ENCODE results near the gene SLC25A43.
"Not testable (repeated sequence)": the region's sequence is repeated elsewhere in the genome, so short reads cannot be mapped to it uniquely, and the experiment has no call there.

The SLC25A43 gene

DNA sequence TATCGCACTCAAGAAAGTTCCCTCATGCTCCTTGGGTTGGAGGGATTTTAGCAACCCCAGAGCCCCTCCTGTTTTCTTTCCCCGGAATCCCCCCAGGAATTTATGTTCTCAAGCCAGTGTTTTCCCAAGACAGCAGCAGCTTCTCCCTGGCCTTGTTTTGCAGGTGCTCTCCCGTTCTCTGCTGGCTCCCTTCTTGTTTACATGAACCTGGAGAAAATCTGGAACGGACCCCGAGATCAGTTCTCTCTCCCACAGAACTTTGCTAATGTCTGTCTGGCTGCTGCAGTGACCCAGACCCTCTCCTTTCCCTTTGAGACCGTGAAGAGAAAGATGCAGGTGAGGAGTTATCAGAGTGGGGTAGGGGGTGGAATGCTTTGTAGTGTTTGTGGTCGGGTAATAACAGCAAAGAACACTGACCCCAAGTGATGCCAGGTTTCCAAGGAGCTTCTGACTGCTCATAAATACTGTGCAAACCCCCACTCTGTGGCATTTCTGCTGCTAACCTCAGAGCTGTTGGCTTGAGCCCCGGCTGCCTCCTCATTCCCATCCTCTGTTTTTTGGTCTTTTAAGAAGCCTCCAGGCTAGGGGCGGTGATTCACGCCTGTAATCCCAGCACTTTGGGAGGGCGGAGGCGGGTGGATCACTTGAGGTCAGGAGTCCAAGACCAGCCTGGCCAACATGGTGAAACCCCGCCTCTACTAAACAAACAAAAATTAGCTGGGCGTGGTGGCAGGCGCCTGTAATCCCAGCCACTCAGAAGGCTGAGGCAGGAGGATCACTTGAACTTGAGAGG lies 11.1 kb downstream of the SLC25A43 start:
- peak; percentile 15 for DNase-seq

DNA sequence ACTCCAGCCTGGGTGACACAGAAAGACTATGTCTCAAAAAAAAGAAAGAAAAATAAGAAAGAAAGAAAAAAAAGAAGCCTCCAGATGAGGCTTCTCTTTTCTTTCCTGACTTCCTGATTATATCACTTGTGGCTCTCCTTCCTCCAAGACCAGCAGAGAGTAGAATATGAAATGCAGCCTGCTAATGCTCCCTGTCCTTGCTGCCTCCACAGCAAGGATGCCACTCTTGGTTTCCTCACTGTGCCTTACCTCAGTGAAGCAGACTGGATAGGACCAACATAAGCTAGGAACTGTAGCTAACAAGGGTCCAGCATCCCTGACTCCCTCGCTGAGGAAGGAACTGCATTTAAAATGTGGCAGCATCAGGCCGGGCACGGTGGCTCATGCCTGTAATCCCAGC lies 11.7 kb downstream of the SLC25A43 start:
- no peak for DNase-seq

GRCh38 chrX:119411959-119412358 lies 12.8 kb downstream of the SLC25A43 start:
- DNase-seq, result no peak

GRCh38 chrX:119417376-119417775 lies 18.2 kb downstream of the SLC25A43 start:
- DNase-seq, result no peak

- no peak for DNase-seq
Measured at GRCh38 chrX:119417842-119418241, 18.7 kb downstream of the SLC25A43 start.

DNA sequence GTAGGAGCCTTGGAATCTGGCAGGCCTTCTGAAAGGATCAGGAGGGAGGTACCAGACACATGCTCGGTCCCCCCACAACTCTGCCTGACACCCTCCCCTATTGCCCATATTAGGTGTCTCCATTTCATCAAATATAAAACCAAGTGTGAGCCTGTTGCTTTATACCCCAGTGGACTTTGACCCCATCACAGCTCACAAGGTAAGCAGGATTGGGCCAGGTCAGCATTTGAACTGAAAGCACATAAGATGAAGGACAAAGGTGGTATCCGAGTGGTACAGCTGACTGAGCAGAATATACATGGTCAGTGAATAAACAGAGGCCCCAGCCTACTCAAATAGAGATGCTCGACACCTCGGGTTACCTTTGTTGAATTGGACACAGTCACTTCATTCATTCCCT lies 20.0 kb downstream of the SLC25A43 start:
- no peak for DNase-seq

DNA sequence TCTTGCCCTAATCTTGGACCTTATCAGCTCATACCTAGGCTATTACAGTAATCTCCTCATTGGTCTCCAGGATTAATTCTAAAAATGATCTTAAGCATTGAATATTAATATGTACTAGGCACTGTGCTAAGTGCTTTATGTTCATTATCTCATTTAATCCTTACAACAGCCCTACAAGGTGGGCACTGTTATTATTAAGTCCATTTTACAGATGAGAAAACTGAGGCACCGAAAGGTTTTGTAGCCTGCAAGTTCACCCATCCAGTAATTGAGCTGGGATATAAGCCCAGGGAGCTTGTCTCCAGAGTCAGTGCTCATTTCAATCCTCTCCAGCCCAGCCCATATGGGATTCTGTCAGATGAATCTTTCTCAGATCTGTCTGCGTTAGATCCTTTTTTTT lies 20.8 kb downstream of the SLC25A43 start:
- no peak for DNase-seq

- no peak for DNase-seq
Measured at GRCh38 chrX:119421016-119421705, 22.0 kb downstream of the SLC25A43 start.

GRCh38 chrX:119423631-119424030 lies 24.5 kb downstream of the SLC25A43 start:
- no peak for DNase-seq

GRCh38 chrX:119424999-119425398 lies 25.9 kb downstream of the SLC25A43 start:
- no peak for DNase-seq

DNA sequence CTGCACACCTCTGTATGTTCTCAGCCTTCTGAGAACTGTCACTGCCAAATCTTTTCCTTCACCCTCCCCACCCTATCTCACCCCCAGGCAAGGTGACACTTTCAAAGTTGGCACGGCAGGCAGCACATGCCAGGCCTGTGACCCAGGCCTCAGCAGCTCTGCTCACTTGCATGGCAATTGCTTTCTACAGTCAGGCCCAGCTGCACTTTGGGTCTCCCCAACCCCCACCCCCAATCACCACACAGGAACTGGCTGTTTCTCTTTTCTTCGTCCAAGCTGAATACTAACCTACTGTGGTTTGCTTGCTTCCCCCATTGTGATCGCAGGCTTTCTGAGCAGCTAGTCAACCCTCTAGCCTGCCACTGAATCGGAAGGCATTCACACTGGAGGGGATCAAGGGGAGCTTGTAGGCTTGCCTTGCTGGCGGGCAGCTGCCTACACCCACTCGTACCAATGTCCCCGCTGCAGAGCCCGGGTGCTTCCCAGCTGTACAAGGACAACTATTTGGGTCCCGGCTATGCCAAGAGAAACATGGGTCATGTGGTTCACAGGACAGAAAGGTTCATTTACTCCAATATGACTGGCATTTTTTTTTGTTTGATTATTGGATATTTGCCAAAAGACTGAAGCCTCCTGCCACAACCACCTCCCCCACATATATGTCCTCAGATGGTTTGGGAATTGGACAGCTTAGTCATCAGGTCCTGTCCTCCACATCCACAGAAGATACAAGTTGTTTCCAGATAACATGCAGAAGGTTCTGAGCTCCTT lies 28.1 kb downstream of the SLC25A43 start:
- DNase-seq, result no peak

GRCh38 chrX:119427795-119428185 lies 28.7 kb downstream of the SLC25A43 start:
- no peak for DNase-seq

GRCh38 chrX:119429471-119429870 lies 30.3 kb downstream of the SLC25A43 start:
- no peak for DNase-seq

GRCh38 chrX:119441295-119441694 lies 42.2 kb downstream of the SLC25A43 start:
- DNase-seq, result not testable (repeated sequence)

DNA sequence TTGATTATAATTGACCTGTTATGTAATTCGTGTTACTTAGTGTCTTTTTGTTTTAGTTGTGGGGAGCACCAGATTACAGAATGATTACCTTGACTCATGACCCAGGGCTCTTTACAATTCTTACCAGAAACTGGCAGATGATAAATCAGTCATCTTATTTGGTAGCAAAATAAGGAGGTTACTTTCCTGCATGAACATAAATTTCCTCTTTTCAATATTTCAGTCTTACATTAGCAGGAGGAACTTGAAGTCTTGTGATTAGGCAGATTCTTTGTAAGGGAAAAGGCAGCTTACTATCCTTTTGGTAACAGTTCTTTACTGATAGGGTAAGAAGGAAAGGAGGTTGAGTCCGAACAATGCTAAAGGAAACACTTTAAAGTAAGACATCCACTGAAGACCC lies 43.1 kb downstream of the SLC25A43 start:
- no peak for DNase-seq

DNA sequence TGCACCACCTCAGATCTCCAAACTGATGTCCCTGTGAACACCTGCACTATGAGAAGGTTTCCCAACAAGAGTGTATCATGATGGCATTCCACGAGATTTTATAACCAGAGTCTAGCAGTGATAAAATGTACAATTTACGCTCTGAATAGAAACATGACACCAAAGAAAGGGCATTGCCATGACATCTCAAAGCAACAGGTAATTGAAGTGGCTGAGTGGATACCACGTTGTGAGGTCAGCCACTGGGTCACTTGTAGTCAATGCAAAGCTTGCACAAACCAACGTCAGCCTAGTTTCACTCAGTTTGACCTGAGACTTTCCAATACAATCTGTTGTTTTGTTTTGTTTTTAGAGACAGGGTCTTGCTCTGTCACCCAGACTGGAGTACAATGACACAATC lies 54.1 kb downstream of the SLC25A43 start:
- DNase-seq, result no peak

DNA sequence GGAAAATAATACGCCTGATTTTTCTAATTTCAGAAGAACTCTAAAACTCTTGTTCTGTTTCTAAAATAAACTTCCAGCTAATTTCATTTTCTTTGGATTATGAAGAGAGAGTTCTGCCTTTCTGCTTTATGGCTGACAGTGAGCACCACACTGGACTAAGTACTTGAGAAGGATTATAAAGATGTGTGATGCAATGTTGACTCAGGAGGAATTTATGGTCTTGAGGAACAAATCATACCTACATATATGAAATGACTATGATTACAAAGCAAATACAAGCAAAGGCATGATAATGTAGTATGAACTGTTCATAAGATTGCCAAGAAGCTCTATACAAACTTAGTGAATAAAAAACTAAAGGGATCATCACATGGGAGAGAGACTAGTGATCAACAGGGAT lies 56.1 kb downstream of the SLC25A43 start:
- no peak for DNase-seq

GRCh38 chrX:119459181-119459580 lies 60.0 kb downstream of the SLC25A43 start:
- no peak for DNase-seq

DNA sequence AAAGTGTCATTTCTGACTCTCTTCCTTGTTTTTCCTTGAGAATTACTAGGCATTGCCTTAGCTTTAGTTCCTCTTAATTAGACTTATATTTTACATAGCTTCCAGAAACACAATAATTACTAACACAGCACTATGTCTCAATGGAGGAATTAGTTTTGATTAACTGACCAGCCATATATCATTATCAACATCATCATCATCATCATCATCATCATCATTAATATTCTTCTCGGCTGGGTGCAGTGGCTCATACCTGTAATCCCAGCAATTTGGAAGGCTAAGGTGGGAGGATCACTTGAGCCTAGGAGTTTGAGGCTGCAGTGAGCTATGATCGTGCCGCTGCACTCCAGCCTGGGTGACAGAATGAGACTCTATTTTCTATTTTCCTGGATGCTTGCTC lies 66.4 kb downstream of the SLC25A43 start:
- DNase-seq, result no peak

GRCh38 chrX:119466970-119467369 lies 67.8 kb downstream of the SLC25A43 start:
- no peak for DNase-seq

DNA sequence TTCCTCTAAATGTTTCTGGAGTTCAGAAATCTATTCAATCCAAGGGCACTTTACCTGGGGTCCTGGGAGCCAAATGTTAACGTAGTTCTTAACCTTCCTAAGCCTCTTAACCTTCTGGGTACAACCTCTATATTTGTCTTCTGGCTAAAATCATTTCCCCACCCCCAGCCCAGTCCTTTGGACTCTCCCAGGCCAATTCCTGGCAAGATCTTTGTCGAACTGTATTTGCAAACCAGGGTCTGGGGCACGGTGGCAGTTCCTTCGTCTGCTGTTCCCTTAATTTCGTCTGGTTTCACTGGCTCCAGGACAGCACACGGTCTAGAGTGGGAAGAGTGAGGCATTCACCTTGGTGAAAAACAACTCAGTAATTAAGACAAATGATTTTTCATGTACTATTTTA lies 68.3 kb downstream of the SLC25A43 start:
- no peak for DNase-seq

- peak; percentile 93 for DNase-seq
Measured at GRCh38 chrX:119467842-119468550, 68.9 kb downstream of the SLC25A43 start, which contains the start of gene SLC25A5. TSS of gene SLC25A5 (plus strand) at chrX:119468444. CDS start at chrX:119468516, 72 bp downstream.

Data from NCI-H774 (cell line).